COR-L47 (cell line): Measurements from ENCODE around the gene ZIC4.
A peak's percentile ranks its signal among the peaks of the same experiment; 100 is the strongest.

Experiments used
- DNase-seq: peaks from one replicate; lab custom pipeline; 2025; lab: John Stamatoyannopoulos, UW

The ZIC4 gene

DNA sequence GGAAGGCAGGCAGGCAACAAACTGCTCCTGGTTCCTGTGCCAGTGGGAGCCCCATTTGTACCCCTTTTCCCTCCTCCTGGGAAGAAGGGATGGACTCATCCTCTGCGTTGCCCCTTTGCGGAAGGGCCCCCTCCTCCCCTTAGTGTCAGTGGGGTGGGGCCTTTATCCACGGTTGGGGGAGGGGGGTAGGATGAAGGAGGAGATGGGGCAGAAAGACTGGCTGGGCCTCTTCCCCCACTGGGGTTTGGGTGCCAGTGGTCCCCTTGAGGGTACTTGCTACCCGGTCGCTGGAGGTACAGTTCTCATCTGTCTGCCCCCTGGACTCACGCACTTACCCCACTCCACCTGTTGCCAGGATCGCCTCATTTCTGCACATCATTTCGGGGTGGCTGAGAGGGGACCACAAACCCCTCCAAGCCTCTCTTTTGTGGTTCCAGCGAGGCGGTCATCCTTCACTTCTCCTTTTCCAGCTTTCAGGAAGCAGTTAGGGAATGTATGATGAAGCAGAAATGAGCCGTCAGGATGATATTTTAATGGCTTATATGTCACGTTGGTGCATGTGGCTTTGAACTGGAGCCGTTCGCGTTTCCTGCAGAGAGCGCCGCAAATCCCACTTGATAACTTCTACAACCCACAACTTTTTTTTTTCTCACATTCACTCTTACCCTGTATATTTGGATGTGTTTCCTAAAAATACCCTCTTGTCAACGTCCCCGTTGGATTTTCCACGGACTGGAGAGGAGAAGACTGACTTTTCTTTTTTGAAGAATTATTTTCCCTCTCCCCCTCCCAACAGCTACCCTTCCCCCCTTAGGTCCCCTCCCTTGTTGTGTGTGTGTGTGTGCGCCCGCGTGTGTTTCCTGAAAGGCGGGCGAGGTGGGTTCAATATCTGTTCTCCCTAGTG, at the start of gene ZIC4:
Gene ZIC4 (minus strand): TSS at position 516 of the 904 bp plus-strand sequence. CDS start 3,746 bp downstream, outside the sequence.
- DNase-seq, result no peak

DNA sequence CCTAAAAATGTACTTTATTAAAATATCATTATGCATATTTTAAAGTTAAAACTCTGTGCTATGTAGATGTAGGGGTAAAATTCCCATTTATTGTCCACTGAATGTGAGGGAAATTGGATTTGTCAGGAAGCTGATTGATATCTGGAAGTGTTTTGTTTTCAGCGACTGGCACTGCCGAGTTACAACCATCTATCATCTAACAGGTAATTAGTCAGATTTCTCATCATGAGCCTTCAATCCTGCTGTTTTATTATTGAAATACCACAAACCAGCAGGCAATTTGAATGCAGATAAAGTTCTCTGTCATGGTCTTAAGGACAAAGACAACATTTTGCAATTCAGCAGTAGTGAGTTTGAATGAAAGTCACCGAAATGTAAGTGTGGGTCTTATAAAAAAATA, 43.3 kb upstream of the ZIC4 start:
- DNase-seq, result peak; percentile 22

GRCh38 chr3:147447224-147447623, 40.9 kb upstream of the ZIC4 start:
- DNase-seq, result no peak

DNA sequence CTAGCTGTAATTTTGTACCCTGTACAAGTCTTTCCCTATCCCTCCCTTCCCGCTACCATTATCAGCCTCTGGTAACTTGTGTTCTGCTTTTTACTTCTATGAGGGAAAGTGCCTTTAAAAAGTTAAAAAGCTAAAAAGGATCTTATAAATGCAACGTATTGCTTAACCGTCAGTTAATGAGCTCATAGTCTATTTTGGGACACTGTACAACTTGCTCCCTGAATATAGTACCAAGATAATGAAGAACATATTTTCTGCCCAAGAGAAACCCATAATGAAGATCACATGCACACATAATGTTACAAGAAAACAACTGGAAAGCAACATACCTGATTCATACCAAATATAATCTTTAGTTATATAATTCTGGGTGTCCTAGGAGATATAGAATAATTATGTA, 25.4 kb upstream of the ZIC4 start:
- no peak for DNase-seq

DNA sequence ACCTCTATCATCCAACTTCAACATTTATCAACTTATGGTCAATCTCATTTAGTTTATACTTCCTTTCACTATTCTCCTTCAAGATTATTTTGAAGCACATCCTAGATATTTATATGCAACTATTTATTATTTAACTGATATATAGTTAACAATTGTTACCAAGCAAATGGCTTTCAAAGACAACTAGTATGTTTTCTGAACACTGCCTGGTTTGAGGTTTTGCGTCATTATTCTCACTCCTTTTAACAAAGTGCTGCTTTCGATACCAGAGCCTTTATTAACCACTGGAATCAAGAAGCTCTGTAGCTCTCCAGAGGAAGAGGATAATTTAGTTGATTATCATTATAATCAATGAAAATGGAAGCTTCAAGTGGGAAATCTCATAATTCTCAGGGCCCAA, 22.4 kb upstream of the ZIC4 start:
- DNase-seq, result no peak

DNA sequence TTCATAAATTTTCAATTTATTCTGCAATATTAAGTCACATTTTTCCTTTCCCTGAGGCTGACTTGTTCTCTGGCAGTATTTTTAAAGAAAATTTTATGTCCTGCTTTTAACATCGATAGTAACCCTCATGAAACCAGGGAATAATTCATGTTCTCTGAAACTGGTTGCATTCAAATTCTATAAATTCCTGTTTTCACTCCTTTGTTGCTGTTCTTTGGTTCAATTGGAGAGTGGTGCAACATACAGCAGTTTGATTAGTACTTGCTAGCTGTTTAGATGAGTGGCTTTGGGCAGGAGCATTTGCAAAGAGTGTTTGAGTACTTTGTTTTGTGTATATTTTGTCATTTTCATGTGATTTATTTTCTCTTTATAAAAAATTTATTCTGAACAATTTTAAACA, 22.0 kb upstream of the ZIC4 start:
- no peak for DNase-seq

- DNase-seq, result no peak
Observed at GRCh38 chr3:147427746-147428145, 21.4 kb upstream of the ZIC4 start.

- no peak for DNase-seq
Observed at GRCh38 chr3:147426931-147427330, 20.6 kb upstream of the ZIC4 start.

DNA sequence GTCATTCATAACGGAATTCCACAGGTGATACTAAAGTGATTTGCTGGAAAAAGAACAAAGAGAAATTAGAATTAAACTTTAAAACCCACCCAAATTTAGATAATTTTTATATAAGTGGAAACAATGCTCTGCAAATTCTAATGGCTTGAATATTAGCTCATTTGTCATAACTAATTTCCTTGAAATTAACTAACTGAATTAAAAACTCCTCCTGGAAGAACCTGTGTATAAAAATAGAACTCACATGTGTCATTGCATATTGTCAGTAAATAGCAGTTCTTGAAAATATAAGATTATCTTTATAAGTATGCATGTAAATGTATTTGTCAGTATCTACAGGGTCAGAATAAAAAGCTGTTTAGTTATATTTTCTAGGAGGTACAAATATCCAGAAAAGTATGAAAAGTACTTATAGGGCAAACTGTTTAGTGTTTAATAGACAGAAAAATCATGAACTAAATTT, 19.1 kb upstream of the ZIC4 start:
- no peak for DNase-seq

DNA sequence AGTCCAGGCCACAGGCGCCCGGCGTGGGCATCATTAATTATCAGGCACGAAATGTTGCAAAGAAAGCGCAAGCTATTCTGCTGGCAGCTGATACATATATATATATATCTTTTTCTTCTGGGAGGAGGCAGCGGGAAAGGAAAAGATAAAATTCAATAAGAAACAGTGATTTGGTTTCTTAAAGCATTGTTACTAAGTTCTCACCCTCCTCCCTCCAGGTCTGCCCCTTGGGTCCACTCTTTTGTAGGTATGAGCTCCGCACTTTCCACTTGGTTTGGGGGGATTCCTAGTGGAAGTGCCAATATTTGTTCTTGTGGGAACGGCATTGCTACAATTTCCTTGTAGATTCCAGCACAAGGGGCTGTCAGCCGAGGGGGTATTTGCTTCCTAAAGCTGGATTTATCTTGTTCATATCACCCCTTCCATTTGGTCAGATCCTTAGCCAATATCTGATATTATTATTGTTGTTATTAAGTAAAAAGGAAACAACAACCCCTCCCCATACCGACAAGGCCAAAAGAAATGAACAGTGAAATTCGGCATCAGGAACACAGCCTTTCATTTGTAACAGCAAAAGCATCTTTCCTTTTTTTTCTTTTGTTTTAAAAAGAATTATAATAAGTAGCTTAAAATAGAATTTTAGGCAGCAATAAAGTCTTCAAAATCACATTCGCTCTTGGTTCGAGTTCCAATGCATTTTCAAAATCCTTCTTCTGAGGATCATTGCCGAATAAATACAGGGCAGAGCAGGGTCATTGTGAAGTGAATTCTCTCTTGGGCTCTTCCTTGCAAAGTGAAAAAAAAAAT, 18.4 kb upstream of the ZIC4 start:
- DNase-seq, result no peak

DNA sequence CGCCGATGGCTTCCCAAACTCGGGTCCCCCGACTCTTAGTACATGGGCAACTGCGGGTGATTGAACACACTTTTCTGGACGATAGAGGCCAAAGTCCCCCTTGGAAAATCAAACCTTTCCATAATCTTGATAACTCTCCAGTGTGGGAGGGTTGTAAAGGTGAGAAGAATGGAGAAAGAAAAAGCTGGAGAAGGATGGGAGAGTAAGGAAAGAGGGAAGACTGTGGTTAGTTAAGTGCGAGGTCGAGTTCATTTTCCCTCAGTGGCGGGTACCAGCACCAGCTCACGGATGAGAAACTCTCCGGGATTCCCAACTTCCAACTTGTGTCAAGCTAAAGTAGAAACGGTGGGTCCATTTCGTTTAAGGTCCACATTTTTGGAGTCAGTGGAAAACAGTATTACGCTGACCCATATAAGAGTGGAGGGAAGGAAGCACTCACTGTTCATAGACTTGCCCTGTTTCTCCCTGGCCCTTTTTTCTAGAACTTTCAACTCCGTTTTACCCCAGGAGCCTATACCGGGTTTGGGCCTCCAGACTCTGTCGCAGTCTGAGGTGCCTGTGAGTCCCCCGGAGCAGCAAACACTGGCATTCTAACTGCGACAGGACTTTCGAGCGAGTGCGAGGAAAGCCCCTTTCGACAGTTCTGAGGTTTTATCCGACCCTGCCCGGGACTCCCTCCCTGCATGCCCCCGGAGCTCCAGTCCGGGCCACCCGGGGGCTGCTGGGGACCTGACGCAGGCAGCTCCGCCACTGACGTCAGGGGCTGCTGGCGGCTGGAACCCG, 17.6 kb upstream of the ZIC4 start:
- no peak for DNase-seq

- no peak for DNase-seq
Observed at GRCh38 chr3:147423537-147423797, 17.1 kb upstream of the ZIC4 start.

- no peak for DNase-seq
Observed at GRCh38 chr3:147422601-147423536, 16.5 kb upstream of the ZIC4 start.

DNA sequence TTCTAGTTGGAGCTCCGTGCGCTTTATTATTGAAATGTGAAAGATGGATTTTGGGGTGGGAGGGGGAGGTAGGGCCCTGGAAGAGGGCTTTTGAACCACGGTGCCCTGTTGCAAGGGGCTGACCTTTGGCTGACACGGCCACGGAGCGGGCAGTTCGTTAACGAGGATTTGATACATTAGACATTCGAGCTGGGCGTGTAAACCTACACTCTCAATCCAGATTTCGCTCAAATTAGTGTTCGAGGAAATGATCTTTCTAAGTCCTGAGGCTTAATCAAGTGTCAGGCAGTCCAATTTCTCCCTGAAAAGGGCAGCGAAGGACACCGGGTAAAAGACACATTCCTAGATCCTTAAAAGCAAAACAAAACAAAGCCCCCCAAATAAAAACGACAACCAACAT, 15.9 kb upstream of the ZIC4 start:
- DNase-seq, result no peak

DNA sequence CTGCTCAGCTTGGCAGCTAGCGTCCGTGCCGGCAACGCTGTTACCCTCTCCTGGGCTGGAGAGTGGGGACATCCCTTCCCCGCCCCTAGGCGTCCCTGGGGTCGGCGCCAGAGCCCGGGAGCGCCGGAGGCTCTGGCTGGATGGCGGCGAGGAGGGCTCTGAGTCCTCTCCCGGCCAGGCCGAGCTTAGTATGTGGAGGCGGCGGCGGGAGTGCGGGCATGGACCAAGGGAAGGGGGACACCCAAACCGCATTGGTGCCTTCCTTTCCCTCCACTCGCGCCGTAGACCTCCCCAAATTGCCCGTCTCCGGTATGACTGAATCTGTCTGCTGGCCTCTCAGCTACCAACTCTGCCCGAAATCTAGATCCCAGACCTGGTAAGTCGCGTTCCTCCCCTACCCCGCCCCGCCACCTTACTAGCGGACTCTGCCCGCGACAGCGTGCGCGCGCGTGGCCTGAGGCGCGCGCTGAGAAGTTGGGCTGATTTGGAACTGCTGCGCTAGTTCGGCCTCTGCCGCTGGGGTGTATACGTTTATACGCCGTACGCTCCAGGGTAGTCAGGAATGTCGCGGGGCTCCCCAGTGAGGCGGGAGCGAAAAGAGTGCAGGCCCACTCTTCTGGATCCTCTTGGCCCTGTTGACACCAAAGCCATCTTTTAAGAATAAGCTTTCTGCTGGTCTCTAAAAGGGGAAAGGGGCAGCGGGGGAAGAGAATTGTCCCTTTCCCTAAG, 15.0 kb upstream of the ZIC4 start:
- no peak for DNase-seq

DNA sequence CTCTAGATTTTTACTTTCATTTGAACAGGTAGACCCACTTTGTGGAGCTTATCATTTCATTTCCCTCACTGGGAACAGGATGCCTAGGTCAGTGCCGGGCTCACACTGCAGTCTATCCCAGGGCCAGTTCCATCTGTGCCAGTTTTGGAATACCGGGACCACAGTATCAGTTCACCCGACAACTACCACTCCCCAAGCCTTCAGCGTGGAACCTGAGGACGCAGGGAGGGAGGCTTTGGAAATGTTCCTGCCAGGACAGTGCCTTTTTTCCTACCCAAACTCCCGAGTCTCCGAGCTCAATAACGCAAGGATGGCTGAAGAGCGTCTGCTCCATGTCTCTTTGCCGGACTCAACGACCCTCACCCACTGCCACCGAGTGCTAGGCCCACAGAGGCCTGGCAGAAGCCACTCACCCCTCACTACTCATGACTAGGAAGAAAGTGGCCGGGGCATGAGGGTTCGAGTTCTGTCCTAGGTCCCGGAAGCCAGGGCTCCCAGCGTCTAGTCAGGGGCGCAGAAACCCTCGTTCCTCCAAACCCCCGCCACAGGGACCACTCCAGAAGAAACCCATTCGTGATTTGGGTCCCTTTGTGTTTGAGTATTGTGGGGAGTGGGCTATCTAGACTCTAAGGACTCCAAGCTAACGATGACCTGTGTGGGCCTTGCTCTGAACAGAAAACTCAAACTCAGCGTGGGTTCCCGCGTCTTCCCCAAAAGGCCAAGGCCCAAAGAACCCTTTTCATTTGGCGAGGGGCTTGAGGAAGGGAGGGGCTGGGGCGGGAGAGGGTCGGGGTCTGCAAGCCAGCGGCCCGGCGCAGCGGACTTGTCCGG, 14.2 kb upstream of the ZIC4 start:
- no peak for DNase-seq

GRCh38 chr3:147419781-147420224, 13.5 kb upstream of the ZIC4 start:
- DNase-seq, result no peak

GRCh38 chr3:147418808-147419701, 12.7 kb upstream of the ZIC4 start:
- no peak for DNase-seq

DNA sequence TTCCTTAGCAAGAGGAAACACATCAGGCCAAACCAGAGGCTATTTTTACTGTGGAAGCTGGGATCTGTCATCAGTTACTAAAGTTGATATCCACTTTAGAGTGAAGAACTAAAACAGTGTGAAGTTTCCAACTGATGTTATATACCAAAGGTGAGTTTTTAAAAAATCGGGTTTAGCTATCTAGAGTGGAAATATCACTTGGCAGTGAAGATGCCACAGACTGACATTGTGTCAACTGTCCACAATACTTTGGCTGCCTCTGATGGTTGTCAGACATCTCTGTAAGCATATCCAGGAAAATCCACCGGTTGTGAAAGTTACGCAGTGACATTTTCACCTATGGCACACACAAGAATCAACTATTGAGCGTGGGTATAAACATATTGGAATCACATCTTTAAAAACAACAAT, 12.0 kb upstream of the ZIC4 start:
- DNase-seq, result no peak
